Vagina (tissue), 2 donors: ENCODE measurements around the gene RTN3. TPM values are rescaled to one million over a fixed set of nuclear protein-coding genes. Genes with fewer than 3 reads are reported as not detected.

Experiments
- DNase-seq, 2 donors: peaks; one replicate each; pipeline ENCODE4 v3.0.0-alpha.2; 2017; ENCODE audit errors: extremely low spot score in 2 of 2
- H3K27ac ChIP-seq: fragments of 200-600 bp; sonication (generic); one replicate; pipeline ENCODE4 v1.5.1; 2019
- H3K27me3 ChIP-seq: fragments of 200-600 bp; sonication (generic); one replicate; pipeline ENCODE4 v1.5.1; 2019
- H3K36me3 ChIP-seq, 2 donors: fragments of 200-600 bp; sonication (generic); one replicate each; pipeline ENCODE4 v1.5.1; 2017 to 2019
- H3K4me1 ChIP-seq: fragments of 200-600 bp; sonication (generic); one replicate; pipeline ENCODE4 v1.5.1; 2019
- H3K4me3 ChIP-seq, 2 donors: fragments of 200-600 bp; sonication (generic); 1 replicate in 1 of 2; 2 replicates in 1 of 2; pipeline ENCODE4 v1.5.1; 2016 to 2019
- H3K9me3 ChIP-seq: fragments of 200-600 bp; sonication (generic); one replicate; pipeline ENCODE4 v1.5.1; 2019
- CTCF ChIP-seq, 3 experiments: fragments of 450-650 bp in 2 of 3; fragments of 200-600 bp in 1 of 3; sonication (generic) in 1 of 3; IDR thresholded peaks; one replicate each; pipeline ENCODE4 v1.5.1; 2017 to 2019; ENCODE audit warnings: antibody characterized with exemption in 3 of 3, mild to moderate bottlenecking in 2 of 3, moderate library complexity in 2 of 3
- POLR2A ChIP-seq, 2 donors: fragments of 450-650 bp; IDR thresholded peaks; one replicate each; pipeline ENCODE4 v1.6.1; 2017; ENCODE audit warnings: antibody characterized with exemption in 2 of 2, mild to moderate bottlenecking in 2 of 2, moderate library complexity in 2 of 2
- POLR2AphosphoS5 ChIP-seq, 2 donors: sonication (generic); formaldehyde crosslinking; IDR thresholded peaks; one replicate each; pipeline ENCODE4 v1.9.0; 2017; ENCODE audit warnings: antibody characterized with exemption in 2 of 2, mild to moderate bottlenecking in 2 of 2, low read depth in 1 of 2; ENCODE audit not compliant: insufficient read depth in 1 of 2
- intact Hi-C: fragments of 100-400 bp; cut with DNase I; formaldehyde crosslinking; loops from one replicate; pipeline ENCODE4 v1.15.1; 2023
- total RNA-seq: library from RNA; depleted of rRNA; stranded (reverse); fragments of >200 nt; gene quantifications from one replicate; pipeline ENCODE4 v1.2.3, GENCODE V29; 2016

The RTN3 gene
- total RNA-seq, 1 donor from 2014 or later: 75.1 TPM

GRCh38 chr11:63694596-63694995 lies 13.3 kb downstream of the RTN3 start:
- H3K27ac ChIP-seq: no peak overlapping the region
- no peak for DNase-seq
- no peak overlapping the region for H3K4me3 ChIP-seq
- peaks cover 33% of the 10 kb centered on the region for H3K4me1 ChIP-seq
- intact Hi-C loops: no loop called here
- H3K9me3 ChIP-seq: no peaks in the 10 kb centered on the region
- no peaks in the 10 kb centered on the region for H3K36me3 ChIP-seq
- no peaks in the 10 kb centered on the region for H3K27me3 ChIP-seq
- TF ChIP-seq POLR2AphosphoS5 (IDR thresholded peaks at IDR 0.05; ENCODE audit: insufficient read depth in 1 of 2, low read depth in 1 of 2): no peak
- TF ChIP-seq CTCF (IDR thresholded peaks at IDR 0.05): no peak
- TF ChIP-seq POLR2A (IDR thresholded peaks at IDR 0.05): no peak

DNA sequence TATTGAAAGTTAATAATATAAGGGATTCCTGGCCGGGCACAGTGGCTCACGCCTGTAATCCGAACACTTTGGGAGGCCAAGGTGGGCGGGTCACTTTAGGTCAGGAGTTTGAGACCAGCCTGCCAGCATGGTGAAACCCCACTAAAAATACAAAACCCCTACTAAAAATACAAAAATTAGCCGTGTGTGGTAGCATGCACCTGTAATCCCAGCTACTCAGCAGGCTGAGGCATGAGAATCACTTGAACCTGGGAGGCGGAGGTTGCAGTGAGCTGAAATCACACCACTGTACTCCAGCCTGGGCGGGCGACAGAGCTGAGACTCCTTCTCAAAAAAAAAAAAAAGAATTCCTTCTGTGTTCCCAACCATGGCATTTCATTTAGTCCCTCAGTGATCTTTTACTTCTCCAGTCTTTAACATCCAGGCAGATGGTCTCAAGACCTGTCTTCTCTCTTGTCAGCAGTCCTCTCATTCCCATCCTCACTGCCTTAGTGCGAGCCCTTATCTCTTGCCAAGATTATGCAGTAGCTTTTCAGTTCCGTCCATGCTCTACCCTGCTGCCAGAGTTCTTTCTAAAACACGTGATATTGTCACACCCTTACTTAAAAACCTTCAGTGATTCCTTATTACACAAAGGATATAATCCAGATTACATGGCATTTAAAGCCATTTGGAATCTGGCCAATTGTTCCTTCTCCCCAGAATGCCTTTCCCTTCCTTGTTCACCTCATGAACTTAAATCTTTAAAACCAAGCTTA lies 17.9 kb downstream of the RTN3 start:
- Histone ChIP-seq H3K9me3 (no peaks in the 10 kb centered on the region), H3K4me1 (peaks cover 25% of the 10 kb centered on the region), H3K36me3 (no peaks in the 10 kb centered on the region), H3K27me3 (no peaks in the 10 kb centered on the region), H3K4me3 (no peak overlapping the region), H3K27ac (no peak overlapping the region)
- TF ChIP-seq POLR2A (IDR thresholded peaks at IDR 0.05) (no peak), POLR2AphosphoS5 (IDR thresholded peaks at IDR 0.05; ENCODE audit: insufficient read depth in 1 of 2, low read depth in 1 of 2) (no peak), CTCF (IDR thresholded peaks at IDR 0.05) (no peak)
- DNase-seq: no peak
- intact Hi-C loops: no loop called here

GRCh38 chr11:63699896-63700295 lies 18.6 kb downstream of the RTN3 start:
- H3K27me3 ChIP-seq: no peaks in the 10 kb centered on the region
- no peak for DNase-seq
- H3K9me3 ChIP-seq: no peaks in the 10 kb centered on the region
- no peak overlapping the region for H3K27ac ChIP-seq
- H3K4me3 ChIP-seq: no peak overlapping the region
- intact Hi-C loops: no loop called here
- TF ChIP-seq POLR2AphosphoS5 (IDR thresholded peaks at IDR 0.05; ENCODE audit: insufficient read depth in 1 of 2, low read depth in 1 of 2) (peak in 1 of 2 donors; percentile 15), POLR2A (IDR thresholded peaks at IDR 0.05) (no peak)
- no peaks in the 10 kb centered on the region for H3K36me3 ChIP-seq
- H3K4me1 ChIP-seq: peaks cover 25% of the 10 kb centered on the region

DNA sequence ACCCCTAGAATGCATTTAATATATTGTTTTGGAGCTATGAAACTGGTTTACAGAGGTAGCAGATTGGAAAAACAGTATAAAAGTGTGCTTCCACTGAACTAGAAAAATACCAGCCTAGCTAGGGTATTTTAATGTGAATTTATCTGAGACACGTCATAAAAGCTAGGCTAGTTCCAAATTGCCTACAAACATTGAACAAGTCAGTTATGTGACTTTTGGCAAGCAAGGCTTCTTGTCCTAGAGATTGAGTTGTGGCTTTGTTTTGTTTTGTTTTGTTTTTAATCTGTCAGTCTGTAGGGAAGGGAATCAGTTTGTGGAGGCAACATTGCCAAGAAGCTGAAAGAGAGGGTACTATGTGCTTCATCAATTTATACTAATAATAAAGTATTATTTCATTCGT lies 24.2 kb downstream of the RTN3 start:
- TF ChIP-seq POLR2AphosphoS5 (IDR thresholded peaks at IDR 0.05; ENCODE audit: insufficient read depth in 1 of 2, low read depth in 1 of 2): no peak
- no peak for TF ChIP-seq CTCF (IDR thresholded peaks at IDR 0.05)
- TF ChIP-seq POLR2A (IDR thresholded peaks at IDR 0.05): no peak
- H3K4me1 ChIP-seq: peaks cover 20% of the 10 kb centered on the region
- H3K27me3 ChIP-seq: no peaks in the 10 kb centered on the region
- no peak for DNase-seq
- no peak overlapping the region for H3K27ac ChIP-seq
- H3K36me3 ChIP-seq: no peaks in the 10 kb centered on the region
- intact Hi-C loops: no loop called here
- no peaks in the 10 kb centered on the region for H3K9me3 ChIP-seq
- H3K4me3 ChIP-seq: no peak overlapping the region

DNA sequence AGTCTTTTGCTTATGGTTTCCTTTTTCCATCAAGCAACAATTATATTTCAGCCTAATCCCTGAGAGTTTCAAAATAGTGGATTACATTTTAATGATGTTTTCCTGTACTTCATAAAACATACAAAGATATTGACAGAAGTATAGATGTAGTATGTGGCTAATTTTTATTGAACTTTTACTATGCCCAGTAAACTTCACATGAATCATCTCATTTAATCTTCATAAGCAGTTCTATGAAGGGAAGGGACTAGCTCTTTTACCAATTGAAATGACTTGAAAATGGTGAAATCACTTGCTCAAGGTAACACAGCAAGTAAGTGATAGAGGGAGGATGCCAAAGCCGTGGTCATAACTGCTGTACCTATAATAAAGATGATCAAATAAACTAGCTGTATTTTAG lies 27.5 kb downstream of the RTN3 start:
- no peak overlapping the region for H3K27ac ChIP-seq
- H3K36me3 ChIP-seq: no peaks in the 10 kb centered on the region
- H3K4me3 ChIP-seq: no peak overlapping the region
- H3K9me3 ChIP-seq: no peaks in the 10 kb centered on the region
- no peak for DNase-seq
- intact Hi-C loops: no loop called here
- peaks cover 19% of the 10 kb centered on the region for H3K4me1 ChIP-seq
- no peaks in the 10 kb centered on the region for H3K27me3 ChIP-seq
- TF ChIP-seq POLR2AphosphoS5 (IDR thresholded peaks at IDR 0.05; ENCODE audit: insufficient read depth in 1 of 2, low read depth in 1 of 2) (no peak), CTCF (IDR thresholded peaks at IDR 0.05) (no peak), POLR2A (IDR thresholded peaks at IDR 0.05) (no peak)
